ENCODE results near the gene MAP2K3.

DNA sequence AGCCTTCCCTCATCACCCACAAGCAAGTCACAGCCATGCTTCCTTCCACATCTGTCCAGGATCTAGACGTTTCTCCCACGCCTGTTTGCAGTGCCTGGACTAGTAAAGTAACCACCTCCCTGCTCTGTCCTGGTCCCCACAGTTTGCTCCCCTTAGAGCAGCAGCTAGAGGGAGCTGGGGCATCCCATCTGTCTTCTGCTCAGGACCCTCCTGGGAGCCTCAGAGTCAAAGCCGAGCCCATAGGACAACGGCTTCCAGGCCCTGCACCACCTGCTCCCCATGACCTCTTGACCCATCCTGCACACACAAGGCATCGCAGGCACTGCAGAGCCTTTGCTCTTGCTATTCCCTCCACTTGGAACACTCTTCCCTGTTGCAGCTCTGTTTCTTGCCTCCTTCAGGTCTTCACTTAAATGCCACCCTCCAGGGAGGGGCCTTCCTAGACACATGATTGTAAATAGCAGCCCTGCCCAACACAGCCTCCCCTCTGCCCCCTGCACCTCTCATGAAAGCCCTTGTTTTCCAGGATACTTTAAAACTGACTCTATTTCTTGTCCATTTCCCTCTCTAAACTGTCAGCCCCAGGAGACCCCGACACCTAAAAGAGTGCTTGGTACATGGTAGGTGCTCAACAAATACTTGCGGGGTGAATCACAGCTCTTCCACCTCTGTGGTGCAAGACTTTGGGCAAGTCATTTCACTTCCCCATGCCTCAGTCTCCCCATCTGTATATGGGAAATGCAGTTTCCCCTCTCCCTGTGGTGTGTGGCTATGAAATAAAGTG lies 34.4 kb upstream of the MAP2K3 start:
- TF ChIP-seq, protein P1, sequence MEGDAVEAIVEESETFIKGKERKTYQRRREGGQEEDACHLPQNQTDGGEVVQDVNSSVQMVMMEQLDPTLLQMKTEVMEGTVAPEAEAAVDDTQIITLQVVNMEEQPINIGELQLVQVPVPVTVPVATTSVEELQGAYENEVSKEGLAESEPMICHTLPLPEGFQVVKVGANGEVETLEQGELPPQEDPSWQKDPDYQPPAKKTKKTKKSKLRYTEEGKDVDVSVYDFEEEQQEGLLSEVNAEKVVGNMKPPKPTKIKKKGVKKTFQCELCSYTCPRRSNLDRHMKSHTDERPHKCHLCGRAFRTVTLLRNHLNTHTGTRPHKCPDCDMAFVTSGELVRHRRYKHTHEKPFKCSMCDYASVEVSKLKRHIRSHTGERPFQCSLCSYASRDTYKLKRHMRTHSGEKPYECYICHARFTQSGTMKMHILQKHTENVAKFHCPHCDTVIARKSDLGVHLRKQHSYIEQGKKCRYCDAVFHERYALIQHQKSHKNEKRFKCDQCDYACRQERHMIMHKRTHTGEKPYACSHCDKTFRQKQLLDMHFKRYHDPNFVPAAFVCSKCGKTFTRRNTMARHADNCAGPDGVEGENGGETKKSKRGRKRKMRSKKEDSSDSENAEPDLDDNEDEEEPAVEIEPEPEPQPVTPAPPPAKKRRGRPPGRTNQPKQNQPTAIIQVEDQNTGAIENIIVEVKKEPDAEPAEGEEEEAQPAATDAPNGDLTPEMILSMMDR (IDR thresholded peaks at IDR 0.05), result no peak
- TF ChIP-seq POLR2A (IDR thresholded peaks at IDR 0.05), result no peak
